SK-N-SH treated with all-trans-retinoic acid at 6 μM for 48 hours (cell line): ENCODE results near the gene DPYSL5.

Experiments
- CSRNP3 ChIP-seq: fragments of 250-450 bp; sonication (Bioruptor Pico); IDR thresholded peaks from 2 replicates; pipeline ENCODE4 v1.5.1; 2021; ENCODE audit warnings: mild to moderate bottlenecking, moderate library complexity
- OSR1 ChIP-seq: fragments of 250-450 bp; sonication (Bioruptor Pico); IDR thresholded peaks from 2 replicates; pipeline ENCODE4 v1.8.0; 2022; ENCODE audit warnings: moderate library complexity, mild to moderate bottlenecking, inconsistent platforms
- SNAI2 ChIP-seq: fragments of 250-450 bp; sonication (Bioruptor Pico); IDR thresholded peaks from 2 replicates; pipeline ENCODE4 v1.5.0; 2020; ENCODE audit warnings: mild to moderate bottlenecking, moderate library complexity
- TOX ChIP-seq: fragments of 250-450 bp; sonication (Bioruptor Pico); IDR thresholded peaks from 2 replicates; pipeline ENCODE4 v1.8.0; 2021; ENCODE audit warnings: mild to moderate bottlenecking, moderate library complexity, borderline replicate concordance
- TSHZ2 ChIP-seq: fragments of 250-450 bp; sonication (Bioruptor Pico); IDR thresholded peaks from 2 replicates; pipeline ENCODE4 v1.5.0; 2020; ENCODE audit warnings: mild to moderate bottlenecking, moderate library complexity
- ZC3H10 ChIP-seq: fragments of 250-450 bp; sonication (Bioruptor Pico); IDR thresholded peaks from 2 replicates; pipeline ENCODE4 v1.5.1; 2021; ENCODE audit warnings: mild to moderate bottlenecking, moderate library complexity
- ZFP3 ChIP-seq: fragments of 250-450 bp; sonication (Bioruptor Pico); IDR thresholded peaks from 2 replicates; pipeline ENCODE4 v1.5.0; 2020; ENCODE audit warnings: mild to moderate bottlenecking, moderate library complexity
- ZFP30 ChIP-seq: fragments of 450-650 bp; formaldehyde crosslinking; IDR thresholded peaks from 2 replicates; pipeline ENCODE4 v1.5.0; 2022; ENCODE audit warnings: mild to moderate bottlenecking, moderate library complexity
- ZNF565 ChIP-seq: fragments of 450-650 bp; formaldehyde crosslinking; conservative IDR thresholded peaks from 2 replicates; pipeline ENCODE4 v1.5.0; 2020; ENCODE audit warnings: low read depth, mild to moderate bottlenecking, moderate library complexity

GRCh38 chr2:26845021-26845420, 2.9 kb upstream of the DPYSL5 start:
- TF ChIP-seq ZC3H10 (CRISPR knock-in tag): no peak
- TF ChIP-seq ZNF565 (CRISPR knock-in tag): no peak
- no peak for TF ChIP-seq TOX (CRISPR knock-in tag)
- no peak for TF ChIP-seq ZFP3 (CRISPR knock-in tag)
- no peak for TF ChIP-seq ZFP30 (CRISPR knock-in tag)
- TF ChIP-seq OSR1 (CRISPR knock-in tag): no peak
- no peak for TF ChIP-seq TSHZ2
- no peak for TF ChIP-seq SNAI2 (CRISPR knock-in tag)
- no peak for TF ChIP-seq CSRNP3 (CRISPR knock-in tag)
